Measurements from ENCODE around the gene MYPN. TPM values are rescaled to one million over a fixed set of nuclear protein-coding genes. Genes with fewer than 3 reads are reported as not detected.

Gene MYPN
- total and polyA plus RNA-seq, 2 experiments from 2014 or later: not detected

DNA sequence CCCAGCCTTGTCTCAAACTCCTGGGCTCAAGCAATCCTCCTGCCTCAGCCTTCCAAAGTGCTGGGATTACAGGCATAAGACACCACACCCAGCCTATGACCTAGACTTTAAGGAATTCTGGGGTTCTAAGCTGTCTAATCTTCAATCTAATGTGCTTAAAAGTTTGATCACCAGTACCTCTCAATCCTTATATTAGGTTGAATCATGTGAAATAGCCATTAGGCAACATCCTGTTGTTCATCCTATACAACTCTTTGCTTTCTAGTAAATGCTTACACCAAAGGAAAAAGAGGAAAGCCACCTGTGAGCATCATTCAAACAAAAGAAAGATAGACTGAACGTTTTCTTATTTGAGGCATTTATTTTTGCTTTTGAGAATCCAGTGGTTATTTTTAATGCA is 66.7 kb downstream of the MYPN start:
- Mint-ChIP-seq H3K27ac (no peak overlapping the region), H3K36me3 (ENCODE audit: low read depth) (no peaks in the 10 kb centered on the region), H3K4me3 (no peak overlapping the region), H3K4me1 (0 out of 3 replicates have a peak, but pooled peaks cover 2% of the 10 kb centered on the region), H3K27me3 (ENCODE audit: insufficient read depth, low read depth, poor library complexity) (no peaks in the 10 kb centered on the region), H3K9me3 (no peaks in the 10 kb centered on the region)
- Histone ChIP-seq H3K27ac (ENCODE audit: low read depth) (no peak overlapping the region), H3K4me3 (no peak overlapping the region), H3K4me2 (no peak overlapping the region), H3K4me1 (ENCODE audit: insufficient read depth) (no peaks in the 10 kb centered on the region), H3K79me2 (replicated peaks; ENCODE audit: insufficient read depth) (no peaks in the 10 kb centered on the region), H3K9me2 (ENCODE audit: insufficient read depth) (0 out of 2 replicates have a peak, but pooled peaks cover 3% of the 10 kb centered on the region), H4K20me1 (replicated peaks; ENCODE audit: insufficient read depth) (no peaks in the 10 kb centered on the region), H3K36me3 (ENCODE audit: insufficient read depth) (no peaks in the 10 kb centered on the region), H2AFZ (0 out of 2 replicates have a peak overlapping the region, but pooled peaks have one; percentile 93), H3K27me3 (ENCODE audit: insufficient read depth) (no peaks in the 10 kb centered on the region), H3F3A (replicated peaks; ENCODE audit: low read depth) (no peaks in the 10 kb centered on the region)
- ATAC-seq: no peak
- DNase-seq (ENCODE audit: low spot score): no peak
- TF ChIP-seq EZH2 (IDR thresholded peaks at IDR 0.05; ENCODE audit: low read depth, unreplicated experiment): no peak
- no peak for TF ChIP-seq JUNB (IDR thresholded peaks at IDR 0.05; ENCODE audit: unreplicated experiment)
- no peak for TF ChIP-seq ZNF114 (CRISPR knock-in tag; IDR thresholded peaks at IDR 0.05)

GRCh38 chr10:68176797-68177196 is 67.5 kb downstream of the MYPN start:
- Histone ChIP-seq H3K27ac (ENCODE audit: low read depth) (no peak overlapping the region), H4K20me1 (replicated peaks; ENCODE audit: insufficient read depth) (no peaks in the 10 kb centered on the region), H3K27me3 (ENCODE audit: insufficient read depth) (no peaks in the 10 kb centered on the region), H3K4me2 (no peak overlapping the region), H3K9me2 (ENCODE audit: insufficient read depth) (0 out of 2 replicates have a peak, but pooled peaks cover 3% of the 10 kb centered on the region), H3K36me3 (ENCODE audit: insufficient read depth) (no peaks in the 10 kb centered on the region), H3F3A (replicated peaks; ENCODE audit: low read depth) (no peaks in the 10 kb centered on the region), H3K79me2 (replicated peaks; ENCODE audit: insufficient read depth) (no peaks in the 10 kb centered on the region), H3K4me3 (no peak overlapping the region), H3K4me1 (ENCODE audit: insufficient read depth) (no peaks in the 10 kb centered on the region), H2AFZ (peak overlapping the region; percentile 81; the same call in 1 of the 2 replicates)
- ATAC-seq (no peak), DNase-seq (ENCODE audit: low spot score) (no peak)
- no peak overlapping the region for H3K27ac Mint-ChIP-seq
- TF ChIP-seq EZH2phosphoT487 (IDR thresholded peaks at IDR 0.05; ENCODE audit: unreplicated experiment) (no peak), ZNF462 (CRISPR knock-in tag; IDR thresholded peaks at IDR 0.05) (no peak), CREB1 (CRISPR knock-in tag; IDR thresholded peaks at IDR 0.05; ENCODE audit: low read depth) (no peak), ZNF114 (CRISPR knock-in tag; IDR thresholded peaks at IDR 0.05) (no peak), JUNB (IDR thresholded peaks at IDR 0.05; ENCODE audit: unreplicated experiment) (no peak), EZH2 (IDR thresholded peaks at IDR 0.05; ENCODE audit: low read depth, unreplicated experiment) (no peak), ETS1 (IDR thresholded peaks at IDR 0.05) (no peak), CTCF (conservative IDR thresholded peaks at IDR 0.05; ENCODE audit: low read depth in 2 of 2) (no peak), ZNF331 (CRISPR knock-in tag; IDR thresholded peaks at IDR 0.05; ENCODE audit: low read depth) (no peak), STAT1 (IDR thresholded peaks at IDR 0.05; ENCODE audit: unreplicated experiment) (no peak)
- H3K4me1 Mint-ChIP-seq: 0 out of 3 replicates have a peak, but pooled peaks cover 2% of the 10 kb centered on the region
- no peaks in the 10 kb centered on the region for H3K36me3 Mint-ChIP-seq (ENCODE audit: low read depth)
- no peaks in the 10 kb centered on the region for H3K27me3 Mint-ChIP-seq (ENCODE audit: insufficient read depth, low read depth, poor library complexity)
- no peak overlapping the region for H3K4me3 Mint-ChIP-seq
- no peaks in the 10 kb centered on the region for H3K9me3 Mint-ChIP-seq
